ENCODE results near the gene SEMA7A.
"Not testable (repeated sequence)": the region's sequence is repeated elsewhere in the genome, so short reads cannot be mapped to it uniquely, and the experiment has no call there.

DNA sequence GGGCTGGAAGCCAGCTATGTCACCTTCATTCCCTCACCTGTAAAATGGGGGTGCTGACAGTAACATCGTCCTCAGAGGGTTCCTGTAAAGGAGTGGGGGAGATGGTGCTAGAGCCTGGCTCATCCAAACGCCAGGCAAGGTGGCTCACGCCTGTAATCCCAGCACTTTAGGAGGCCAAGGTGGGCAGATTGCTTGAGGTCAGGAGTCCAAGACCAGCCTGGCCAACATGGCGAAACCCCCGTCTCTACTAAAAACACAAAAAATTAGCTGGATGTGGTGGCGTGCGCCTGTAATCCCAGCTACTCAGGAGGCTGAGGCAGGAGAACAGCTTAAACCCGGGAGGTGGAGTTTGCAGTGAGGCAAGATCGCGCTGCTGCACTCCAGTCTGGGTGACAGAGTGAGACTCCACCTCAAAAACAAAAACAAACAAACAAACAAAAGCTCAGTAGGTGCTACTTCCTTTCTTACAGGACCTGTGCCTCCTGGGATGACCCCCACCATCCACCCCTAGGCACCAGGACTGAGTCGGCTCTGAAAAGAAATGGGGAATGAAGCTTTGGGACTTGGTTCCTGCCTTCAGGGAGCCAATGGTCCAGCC is 43.6 kb downstream of the SEMA7A start:
- TF ChIP-seq POLR2AphosphoS5 (IDR thresholded peaks at IDR 0.05; ENCODE audit: low read depth, low read length); TAF1 (IDR thresholded peaks at IDR 0.05; ENCODE audit: borderline replicate concordance, low read depth, low read length); POLR2A (IDR thresholded peaks at IDR 0.05; ENCODE audit: low read depth, low read length): not testable (repeated sequence)

All from GM12892 (cell line).